Urinary bladder (tissue), 4 donors: ENCODE results near the gene ZNF79. TPM values are rescaled to one million over a fixed set of nuclear protein-coding genes. Genes with fewer than 3 reads are reported as not detected.

Experiments used
- DNase-seq: peaks from one replicate; pipeline ENCODE4 v3.0.0-alpha.2; 2015; ENCODE audit errors: extremely low spot score
- H3K27ac ChIP-seq: one replicate; pipeline ENCODE4 v1.5.1; 2013; ENCODE audit warnings: low read depth, mild to moderate bottlenecking, moderate library complexity
- H3K36me3 ChIP-seq: one replicate; pipeline ENCODE4 v1.6.1; 2013; ENCODE audit warnings: mild to moderate bottlenecking, moderate library complexity; ENCODE audit not compliant: insufficient read depth
- H3K4me1 ChIP-seq: one replicate; pipeline ENCODE4 v1.6.1; 2013; ENCODE audit warnings: mild to moderate bottlenecking, moderate library complexity; ENCODE audit not compliant: insufficient read depth
- H3K4me3 ChIP-seq: one replicate; pipeline ENCODE4 v1.5.1; 2013; ENCODE audit warnings: low read depth, low read length
- WGBS: extraction: QIAGEN DNeasy Blood & Tissue Kit; methylation state at CpG from one replicate; pipeline ENCODE4 v1.1.7; 2013; 5-methylcytosine and 5-hydroxymethylcytosine counted together
- polyA plus RNA-seq: library from polyadenylated mRNA; stranded (reverse); fragments of 200-250 nt; gene quantifications from one replicate; pipeline ENCODE4 v1.2.3, GENCODE V29; 2013
- total RNA-seq: library from RNA; depleted of rRNA; stranded (reverse); fragments of >200 nt; gene quantifications from one replicate; pipeline ENCODE4 v1.2.3, GENCODE V29; 2014
- donor health status: healthy with polysubstance abuse.
- donor health status: healthy.

The ZNF79 gene
- total and polyA plus RNA-seq, 2 donors = 6.7 to 10.7 TPM

DNA sequence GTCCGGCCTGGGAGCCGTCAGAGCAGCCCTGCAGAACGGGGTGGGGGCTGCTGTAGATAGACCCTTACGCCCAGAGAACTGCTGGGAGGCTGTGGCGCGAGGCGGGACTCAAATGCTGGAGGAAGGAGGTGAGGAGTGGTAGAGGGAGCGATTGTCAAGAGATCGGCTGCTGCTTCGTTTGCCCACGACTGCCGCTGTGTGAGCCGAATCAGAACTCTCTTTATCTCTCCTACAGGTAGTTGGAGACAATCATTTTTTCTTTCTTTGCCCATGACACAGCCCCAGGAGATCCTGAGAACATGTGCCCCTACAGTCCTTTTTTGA lies 456 bp downstream of the ZNF79 start:
- no peak for DNase-seq
- WGBS = under 1% methylated on average over 13 of the region's 13 CpGs
- Histone ChIP-seq H3K36me3 (no peaks in the 10 kb centered on the region), H3K4me1 (no peaks in the 10 kb centered on the region), H3K4me3 (peak overlapping the region; percentile 81), H3K27ac (peak overlapping the region; percentile 77)

DNA sequence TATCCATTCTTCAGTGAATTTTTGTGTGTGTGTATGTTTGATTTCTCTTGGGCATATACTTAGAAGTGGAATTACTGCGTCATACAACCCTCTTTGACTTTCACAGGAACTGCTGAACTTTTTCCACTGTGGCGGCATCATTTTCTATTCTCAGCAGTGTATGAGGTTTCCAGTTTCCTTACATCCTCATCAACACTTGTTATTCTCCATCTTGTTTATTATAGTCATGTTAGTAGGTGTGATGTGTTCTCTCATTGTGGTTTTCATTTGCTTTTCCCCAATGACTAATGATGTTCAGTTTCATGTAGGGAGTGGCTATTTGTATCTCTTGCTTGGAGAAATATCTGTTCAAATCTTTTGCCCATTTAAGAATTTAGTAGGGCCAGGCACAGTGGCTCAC lies 2.6 kb downstream of the ZNF79 start:
- WGBS = 88% methylated on average over 2 of the region's 2 CpGs
- DNase-seq = no peak
- no peaks in the 10 kb centered on the region for H3K4me1 ChIP-seq
- peaks cover 3% of the 10 kb centered on the region for H3K36me3 ChIP-seq
- no peak overlapping the region for H3K27ac ChIP-seq
- H3K4me3 ChIP-seq = no peak overlapping the region

- 87% methylated on average over 3 of the region's 3 CpGs for WGBS
- H3K4me3 ChIP-seq = no peak overlapping the region
- peaks cover 3% of the 10 kb centered on the region for H3K36me3 ChIP-seq
- DNase-seq = no peak
- no peak overlapping the region for H3K27ac ChIP-seq
- no peaks in the 10 kb centered on the region for H3K4me1 ChIP-seq
Measured at GRCh38 chr9:127428348-127428747, 4.2 kb downstream of the ZNF79 start.

- 96% methylated on average over 8 of the region's 8 CpGs for WGBS
Measured at GRCh38 chr9:127430415-127430814, 6.2 kb downstream of the ZNF79 start.

GRCh38 chr9:127437497-127438264 lies 13.5 kb downstream of the ZNF79 start:
- no peak overlapping the region for H3K4me3 ChIP-seq
- DNase-seq = no peak

More at GRCh38 chr9:127430415-127430814, 6.2 kb downstream of the ZNF79 start:
- H3K4me3 ChIP-seq = no peak overlapping the region
- no peaks in the 10 kb centered on the region for H3K4me1 ChIP-seq
- no peak overlapping the region for H3K27ac ChIP-seq
- H3K36me3 ChIP-seq = peaks cover 3% of the 10 kb centered on the region
- no peak for DNase-seq

DNA sequence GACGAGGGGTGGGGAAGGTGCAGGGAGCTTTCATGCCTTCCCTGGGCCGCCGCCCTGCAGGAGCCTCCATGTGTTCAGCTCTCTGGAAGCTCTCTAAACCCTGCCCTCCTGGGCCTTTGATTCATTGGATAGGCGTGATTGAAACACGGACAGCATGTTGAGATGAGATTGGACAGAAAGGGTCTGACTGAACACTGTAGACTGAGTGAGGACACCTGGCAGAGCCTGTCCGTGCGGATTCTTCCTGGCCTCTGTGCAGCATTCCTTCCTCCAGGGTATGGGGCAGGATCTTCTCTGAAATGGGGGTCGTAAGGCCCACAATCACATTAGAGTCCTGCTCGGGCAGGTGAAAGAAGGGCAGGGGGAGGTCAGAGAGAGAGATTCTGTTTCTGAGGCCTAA lies 14.2 kb downstream of the ZNF79 start:
- peaks cover 3% of the 10 kb centered on the region for H3K36me3 ChIP-seq
- H3K27ac ChIP-seq = no peak overlapping the region
- WGBS = 93% methylated on average over 9 of the region's 9 CpGs
- H3K4me1 ChIP-seq = no peaks in the 10 kb centered on the region
- H3K4me3 ChIP-seq = no peak overlapping the region
- DNase-seq = no peak

More at GRCh38 chr9:127437497-127438264, 13.5 kb downstream of the ZNF79 start:
- Histone ChIP-seq H3K27ac (no peak overlapping the region), H3K36me3 (peaks cover 3% of the 10 kb centered on the region), H3K4me1 (no peaks in the 10 kb centered on the region)
- 84% methylated on average over 12 of the region's 12 CpGs for WGBS

DNA sequence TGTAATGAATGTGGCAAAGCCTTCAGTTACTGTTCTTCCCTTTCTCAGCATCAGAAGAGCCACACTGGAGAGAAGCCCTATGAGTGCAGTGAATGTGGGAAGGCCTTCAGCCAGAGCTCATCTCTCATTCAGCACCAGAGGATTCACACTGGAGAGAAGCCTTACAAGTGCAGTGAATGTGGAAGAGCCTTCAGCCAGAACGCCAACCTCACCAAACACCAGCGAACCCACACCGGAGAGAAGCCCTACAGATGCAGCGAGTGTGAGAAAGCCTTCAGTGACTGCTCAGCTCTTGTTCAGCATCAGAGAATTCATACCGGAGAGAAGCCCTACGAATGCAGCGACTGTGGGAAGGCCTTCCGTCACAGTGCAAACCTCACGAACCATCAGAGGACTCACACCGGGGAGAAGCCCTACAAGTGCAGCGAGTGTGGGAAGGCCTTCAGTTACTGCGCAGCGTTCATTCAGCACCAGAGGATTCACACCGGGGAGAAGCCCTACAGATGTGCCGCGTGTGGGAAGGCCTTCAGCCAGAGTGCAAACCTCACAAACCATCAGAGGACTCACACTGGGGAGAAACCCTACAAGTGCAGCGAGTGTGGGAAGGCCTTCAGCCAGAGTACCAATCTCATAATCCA lies 20.2 kb downstream of the ZNF79 start:
- 87% methylated on average over 17 of the region's 17 CpGs for WGBS
- no peak for DNase-seq
- Histone ChIP-seq H3K27ac (no peak overlapping the region), H3K36me3 (no peaks in the 10 kb centered on the region), H3K4me1 (no peaks in the 10 kb centered on the region), H3K4me3 (no peak overlapping the region)

- peaks cover 3% of the 10 kb centered on the region for H3K4me1 ChIP-seq
- no peaks in the 10 kb centered on the region for H3K36me3 ChIP-seq
- no peak overlapping the region for H3K27ac ChIP-seq
- H3K4me3 ChIP-seq = no peak overlapping the region
- no peak for DNase-seq
- 93% methylated on average over 15 of the region's 15 CpGs for WGBS
Measured at GRCh38 chr9:127444921-127445850, 21.0 kb downstream of the ZNF79 start.

GRCh38 chr9:127445851-127446712 lies 21.9 kb downstream of the ZNF79 start:
- DNase-seq = no peak
- no peaks in the 10 kb centered on the region for H3K36me3 ChIP-seq
- H3K4me1 ChIP-seq = peaks cover 3% of the 10 kb centered on the region
- 81% methylated on average over 4 of the region's 4 CpGs for WGBS
- H3K27ac ChIP-seq = no peak overlapping the region
- H3K4me3 ChIP-seq = no peak overlapping the region

- Histone ChIP-seq H3K4me3 (no peak overlapping the region), H3K4me1 (peaks cover 3% of the 10 kb centered on the region), H3K27ac (no peak overlapping the region), H3K36me3 (no peaks in the 10 kb centered on the region)
- 76% methylated on average over 7 of the region's 7 CpGs for WGBS
- DNase-seq = no peak
Measured at GRCh38 chr9:127446713-127447415, 22.7 kb downstream of the ZNF79 start.

GRCh38 chr9:127447416-127448111 lies 23.4 kb downstream of the ZNF79 start:
- Histone ChIP-seq H3K36me3 (no peaks in the 10 kb centered on the region), H3K4me3 (no peak overlapping the region), H3K27ac (no peak overlapping the region), H3K4me1 (peaks cover 3% of the 10 kb centered on the region)
- DNase-seq = no peak
- WGBS = 71% methylated on average over 7 of the region's 7 CpGs
